Measurements from ENCODE around the gene PDGFRB.
A peak's percentile ranks its signal among the peaks of the same experiment; 100 is the strongest.

PDGFRB gene

GRCh38 chr5:150082374-150082773 is 73.3 kb downstream of the PDGFRB start:
- H3K9me3 Mint-ChIP-seq = no peaks in the 10 kb centered on the region
- H3K4me3 Mint-ChIP-seq = peak overlapping the region in 1 of 3 experiments; percentile 4
- H3K27ac Mint-ChIP-seq = peak overlapping the region; percentile 84 to 93 (median 86)
- TF ChIP-seq CTCF (IDR thresholded peaks at IDR 0.05; ENCODE audit: unreplicated experiment in 3 of 3) = no peak
- H3K4me1 Mint-ChIP-seq = peaks cover 23% of the 10 kb centered on the region
- H3K27me3 Mint-ChIP-seq (ENCODE audit: low read depth) = peaks cover 17% of the 10 kb centered on the region
- H3K36me3 Mint-ChIP-seq (ENCODE audit: low read depth) = no peaks in the 10 kb centered on the region

GRCh38 chr5:150081541-150082283 is 73.9 kb downstream of the PDGFRB start:
- TF ChIP-seq CTCF (IDR thresholded peaks at IDR 0.05; ENCODE audit: unreplicated experiment in 3 of 3) = no peak
- Mint-ChIP-seq H3K27me3 (ENCODE audit: low read depth) (peaks cover 17% of the 10 kb centered on the region), H3K36me3 (ENCODE audit: low read depth) (no peaks in the 10 kb centered on the region), H3K9me3 (no peaks in the 10 kb centered on the region), H3K4me3 (peak overlapping the region in 1 of 3 experiments; percentile 4), H3K27ac (peak overlapping the region; percentile 84 to 93 (median 86)), H3K4me1 (peaks cover 23% of the 10 kb centered on the region)

GRCh38 chr5:150080696-150081435 is 74.8 kb downstream of the PDGFRB start:
- H3K27me3 Mint-ChIP-seq (ENCODE audit: low read depth) = peaks cover 17% of the 10 kb centered on the region
- peaks cover 23% of the 10 kb centered on the region for H3K4me1 Mint-ChIP-seq
- TF ChIP-seq CTCF (IDR thresholded peaks at IDR 0.05; ENCODE audit: unreplicated experiment in 3 of 3) = no peak
- H3K4me3 Mint-ChIP-seq = no peak overlapping the region
- H3K9me3 Mint-ChIP-seq = no peaks in the 10 kb centered on the region
- no peaks in the 10 kb centered on the region for H3K36me3 Mint-ChIP-seq (ENCODE audit: low read depth)
- peak overlapping the region; percentile 84 to 93 (median 86) for H3K27ac Mint-ChIP-seq

GRCh38 chr5:150079909-150080461 is 75.7 kb downstream of the PDGFRB start:
- no peak for TF ChIP-seq CTCF (IDR thresholded peaks at IDR 0.05; ENCODE audit: unreplicated experiment in 3 of 3)
- H3K36me3 Mint-ChIP-seq (ENCODE audit: low read depth) = no peaks in the 10 kb centered on the region
- no peaks in the 10 kb centered on the region for H3K9me3 Mint-ChIP-seq
- peaks cover 14% of the 10 kb centered on the region for H3K27me3 Mint-ChIP-seq (ENCODE audit: low read depth)
- no peak overlapping the region for H3K4me3 Mint-ChIP-seq
- H3K4me1 Mint-ChIP-seq = peaks cover 23% of the 10 kb centered on the region
- H3K27ac Mint-ChIP-seq = peak overlapping the region in 1 of 3 experiments; percentile 7

GRCh38 chr5:150078802-150079689 is 76.6 kb downstream of the PDGFRB start:
- Mint-ChIP-seq H3K9me3 (no peaks in the 10 kb centered on the region), H3K4me3 (no peak overlapping the region), H3K27me3 (ENCODE audit: low read depth) (peaks cover 14% of the 10 kb centered on the region), H3K27ac (peak overlapping the region in 2 of 3 experiments; percentile 7 to 47), H3K4me1 (peaks cover 23% of the 10 kb centered on the region), H3K36me3 (ENCODE audit: low read depth) (no peaks in the 10 kb centered on the region)
- TF ChIP-seq CTCF (IDR thresholded peaks at IDR 0.05; ENCODE audit: unreplicated experiment in 3 of 3) = no peak
